Measurements from ENCODE around the gene TRANK1. TPM values are rescaled to one million over a fixed set of nuclear protein-coding genes. Genes with fewer than 3 reads are reported as not detected.

Gene TRANK1
- polyA plus RNA-seq, 1 donor from 2014 or later: 11.6 TPM

GRCh38 chr3:36867810-36868209 lies 77.0 kb downstream of the TRANK1 start:
- no peak overlapping the region for H3K4me2 ChIP-seq (ENCODE audit: low read length)
- no peaks in the 10 kb centered on the region for H3K79me2 ChIP-seq (replicated peaks; ENCODE audit: insufficient read depth, low read length)

GRCh38 chr3:36866368-36866767 lies 78.5 kb downstream of the TRANK1 start:
- Histone ChIP-seq H3K4me2 (ENCODE audit: low read length) (no peak overlapping the region), H3K36me3 (ENCODE audit: insufficient read depth, low read length) (no peaks in the 10 kb centered on the region), H3K4me3 (ENCODE audit: low read length) (no peak overlapping the region), H3K27me3 (ENCODE audit: insufficient read depth, low read depth, low read length) (no peaks in the 10 kb centered on the region), H4K20me1 (ENCODE audit: insufficient read depth) (no peaks in the 10 kb centered on the region), H3K9me3 (ENCODE audit: low read length) (no peaks in the 10 kb centered on the region), H3F3A (ENCODE audit: insufficient read depth, low read length, poor library complexity, severe bottlenecking) (no peaks in the 10 kb centered on the region), H3K9me2 (ENCODE audit: insufficient read depth, low read length) (no peaks in the 10 kb centered on the region), H3K9ac (ENCODE audit: low read length) (no peak overlapping the region), H2AFZ (ENCODE audit: low read depth, low read length) (no peak overlapping the region), H3K27ac (ENCODE audit: low read length) (no peak overlapping the region), H3K79me2 (replicated peaks; ENCODE audit: insufficient read depth, low read length) (no peaks in the 10 kb centered on the region)
- TF ChIP-seq REST (IDR thresholded peaks at IDR 0.05; ENCODE audit: borderline replicate concordance) (no peak), EZH2 (IDR thresholded peaks at IDR 0.05; ENCODE audit: borderline replicate concordance, insufficient read depth, low read length, poor library complexity, severe bottlenecking) (no peak), SMC3 (conservative IDR thresholded peaks at IDR 0.05; ENCODE audit: poor library complexity) (no peak), RAD21 (conservative IDR thresholded peaks at IDR 0.05) (no peak), MXI1 (conservative IDR thresholded peaks at IDR 0.05; ENCODE audit: poor library complexity, severe bottlenecking) (no peak), TAF1 (IDR thresholded peaks at IDR 0.05; ENCODE audit: low read depth) (no peak), POLR2AphosphoS5 (IDR thresholded peaks at IDR 0.05) (no peak)
- TF ChIP-seq, protein P1, sequence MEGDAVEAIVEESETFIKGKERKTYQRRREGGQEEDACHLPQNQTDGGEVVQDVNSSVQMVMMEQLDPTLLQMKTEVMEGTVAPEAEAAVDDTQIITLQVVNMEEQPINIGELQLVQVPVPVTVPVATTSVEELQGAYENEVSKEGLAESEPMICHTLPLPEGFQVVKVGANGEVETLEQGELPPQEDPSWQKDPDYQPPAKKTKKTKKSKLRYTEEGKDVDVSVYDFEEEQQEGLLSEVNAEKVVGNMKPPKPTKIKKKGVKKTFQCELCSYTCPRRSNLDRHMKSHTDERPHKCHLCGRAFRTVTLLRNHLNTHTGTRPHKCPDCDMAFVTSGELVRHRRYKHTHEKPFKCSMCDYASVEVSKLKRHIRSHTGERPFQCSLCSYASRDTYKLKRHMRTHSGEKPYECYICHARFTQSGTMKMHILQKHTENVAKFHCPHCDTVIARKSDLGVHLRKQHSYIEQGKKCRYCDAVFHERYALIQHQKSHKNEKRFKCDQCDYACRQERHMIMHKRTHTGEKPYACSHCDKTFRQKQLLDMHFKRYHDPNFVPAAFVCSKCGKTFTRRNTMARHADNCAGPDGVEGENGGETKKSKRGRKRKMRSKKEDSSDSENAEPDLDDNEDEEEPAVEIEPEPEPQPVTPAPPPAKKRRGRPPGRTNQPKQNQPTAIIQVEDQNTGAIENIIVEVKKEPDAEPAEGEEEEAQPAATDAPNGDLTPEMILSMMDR (IDR thresholded peaks at IDR 0.05; ENCODE audit: poor library complexity, severe bottlenecking): no peak

More at GRCh38 chr3:36867810-36868209, 77.0 kb downstream of the TRANK1 start:
- H2AFZ ChIP-seq (ENCODE audit: low read depth, low read length): no peak overlapping the region
- H3K9ac ChIP-seq (ENCODE audit: low read length): no peak overlapping the region
- no peaks in the 10 kb centered on the region for H3K27me3 ChIP-seq (ENCODE audit: insufficient read depth, low read depth, low read length)
- no peaks in the 10 kb centered on the region for H4K20me1 ChIP-seq (ENCODE audit: insufficient read depth)
- TF ChIP-seq, protein P1 (IDR thresholded peaks at IDR 0.05; ENCODE audit: poor library complexity, severe bottlenecking): no peak
- TF ChIP-seq REST (IDR thresholded peaks at IDR 0.05; ENCODE audit: borderline replicate concordance) (no peak), EP300 (conservative IDR thresholded peaks at IDR 0.05; ENCODE audit: poor library complexity, severe bottlenecking) (no peak), SMC3 (conservative IDR thresholded peaks at IDR 0.05; ENCODE audit: poor library complexity) (no peak), TAF1 (IDR thresholded peaks at IDR 0.05; ENCODE audit: low read depth) (no peak), EZH2 (IDR thresholded peaks at IDR 0.05; ENCODE audit: borderline replicate concordance, insufficient read depth, low read length, poor library complexity, severe bottlenecking) (no peak), MXI1 (conservative IDR thresholded peaks at IDR 0.05; ENCODE audit: poor library complexity, severe bottlenecking) (no peak), RAD21 (conservative IDR thresholded peaks at IDR 0.05) (no peak), POLR2AphosphoS5 (IDR thresholded peaks at IDR 0.05) (no peak)
- no peaks in the 10 kb centered on the region for H3K36me3 ChIP-seq (ENCODE audit: insufficient read depth, low read length)
- no peaks in the 10 kb centered on the region for H3K9me2 ChIP-seq (ENCODE audit: insufficient read depth, low read length)
- no peaks in the 10 kb centered on the region for H3K9me3 ChIP-seq (ENCODE audit: low read length)
- H3K4me3 ChIP-seq (ENCODE audit: low read length): no peak overlapping the region
- no peaks in the 10 kb centered on the region for H3F3A ChIP-seq (ENCODE audit: insufficient read depth, low read length, poor library complexity, severe bottlenecking)
- no peak overlapping the region for H3K27ac ChIP-seq (ENCODE audit: low read length)
